ENCODE results near the gene CDK5.

Gene CDK5

DNA sequence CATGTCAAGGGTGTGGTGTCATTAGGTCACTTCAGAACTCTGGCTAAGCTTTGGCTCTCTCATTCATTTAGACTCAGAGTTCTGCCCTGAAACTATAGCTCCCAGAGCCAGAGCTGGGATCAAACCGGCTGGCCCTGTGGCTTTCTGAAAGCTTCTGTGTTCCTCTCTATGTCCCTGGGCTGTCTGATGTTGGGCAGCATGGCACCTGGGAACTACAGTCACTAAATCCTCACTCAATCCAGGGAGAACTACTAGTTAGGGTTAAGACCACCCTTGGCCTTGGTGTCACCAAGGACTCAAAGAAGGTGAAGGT, 46.6 kb downstream of the CDK5 start:
- DNase-seq (ENCODE audit: low read depth), result no peak
- TF ChIP-seq, protein P1, sequence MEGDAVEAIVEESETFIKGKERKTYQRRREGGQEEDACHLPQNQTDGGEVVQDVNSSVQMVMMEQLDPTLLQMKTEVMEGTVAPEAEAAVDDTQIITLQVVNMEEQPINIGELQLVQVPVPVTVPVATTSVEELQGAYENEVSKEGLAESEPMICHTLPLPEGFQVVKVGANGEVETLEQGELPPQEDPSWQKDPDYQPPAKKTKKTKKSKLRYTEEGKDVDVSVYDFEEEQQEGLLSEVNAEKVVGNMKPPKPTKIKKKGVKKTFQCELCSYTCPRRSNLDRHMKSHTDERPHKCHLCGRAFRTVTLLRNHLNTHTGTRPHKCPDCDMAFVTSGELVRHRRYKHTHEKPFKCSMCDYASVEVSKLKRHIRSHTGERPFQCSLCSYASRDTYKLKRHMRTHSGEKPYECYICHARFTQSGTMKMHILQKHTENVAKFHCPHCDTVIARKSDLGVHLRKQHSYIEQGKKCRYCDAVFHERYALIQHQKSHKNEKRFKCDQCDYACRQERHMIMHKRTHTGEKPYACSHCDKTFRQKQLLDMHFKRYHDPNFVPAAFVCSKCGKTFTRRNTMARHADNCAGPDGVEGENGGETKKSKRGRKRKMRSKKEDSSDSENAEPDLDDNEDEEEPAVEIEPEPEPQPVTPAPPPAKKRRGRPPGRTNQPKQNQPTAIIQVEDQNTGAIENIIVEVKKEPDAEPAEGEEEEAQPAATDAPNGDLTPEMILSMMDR (conservative IDR thresholded peaks at IDR 0.05; ENCODE audit: low read depth, low read length), result no peak
- H3K4me3 ChIP-seq (ENCODE audit: low read length), result peak overlapping the region; percentile 47

DNA sequence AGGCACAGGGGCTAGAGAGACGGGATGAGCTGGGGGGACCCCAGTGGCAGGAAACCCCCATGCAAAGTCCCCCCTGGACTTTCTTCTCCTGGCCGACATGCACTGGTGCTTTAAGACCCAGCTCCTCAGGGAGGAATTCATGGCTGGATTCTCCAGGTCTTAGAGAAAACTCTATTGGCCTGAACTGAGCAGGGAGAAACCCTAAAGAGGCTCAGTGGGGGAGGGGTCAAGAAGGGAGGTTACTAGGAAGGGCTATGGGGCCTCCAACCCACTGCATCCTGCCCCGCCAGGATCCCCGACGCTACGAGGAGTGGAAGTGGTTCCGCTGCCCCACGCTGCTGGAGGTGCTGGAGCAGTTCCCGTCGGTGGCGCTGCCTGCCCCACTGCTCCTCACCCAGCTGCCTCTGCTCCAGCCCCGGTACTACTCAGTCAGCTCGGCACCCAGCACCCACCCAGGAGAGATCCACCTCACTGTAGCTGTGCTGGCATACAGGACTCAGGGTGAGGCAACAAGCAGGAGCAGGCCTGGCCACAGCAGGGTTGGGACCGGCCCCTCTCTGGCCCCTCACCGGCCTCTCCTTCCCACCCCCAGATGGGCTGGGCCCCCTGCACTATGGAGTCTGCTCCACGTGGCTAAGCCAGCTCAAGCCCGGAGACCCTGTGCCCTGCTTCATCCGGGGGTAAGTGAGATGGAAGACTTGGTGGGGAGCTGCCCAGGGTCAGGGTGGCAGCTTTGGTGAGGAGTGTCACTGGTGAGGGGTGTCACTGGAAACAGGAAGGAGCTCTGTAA, 47.2 kb downstream of the CDK5 start:
- peak overlapping the region; percentile 47 for H3K4me3 ChIP-seq (ENCODE audit: low read length)
- TF ChIP-seq, protein P1 (conservative IDR thresholded peaks at IDR 0.05; ENCODE audit: low read depth, low read length), result no peak
- no peak for DNase-seq (ENCODE audit: low read depth)

DNA sequence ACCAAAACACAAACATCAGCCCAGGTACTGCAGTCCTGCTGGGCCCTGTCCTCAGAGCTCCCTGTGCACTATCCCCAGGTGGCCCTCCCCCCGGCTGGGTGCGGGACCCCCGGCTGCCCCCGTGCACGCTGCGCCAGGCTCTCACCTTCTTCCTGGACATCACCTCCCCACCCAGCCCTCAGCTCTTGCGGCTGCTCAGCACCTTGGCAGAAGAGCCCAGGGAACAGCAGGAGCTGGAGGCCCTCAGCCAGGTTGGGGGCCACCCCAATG, 47.7 kb downstream of the CDK5 start:
- no peak for DNase-seq (ENCODE audit: low read depth)
- H3K4me3 ChIP-seq (ENCODE audit: low read length), result peak overlapping the region; percentile 47
- TF ChIP-seq, protein P1 (conservative IDR thresholded peaks at IDR 0.05; ENCODE audit: low read depth, low read length), result no peak

DNA sequence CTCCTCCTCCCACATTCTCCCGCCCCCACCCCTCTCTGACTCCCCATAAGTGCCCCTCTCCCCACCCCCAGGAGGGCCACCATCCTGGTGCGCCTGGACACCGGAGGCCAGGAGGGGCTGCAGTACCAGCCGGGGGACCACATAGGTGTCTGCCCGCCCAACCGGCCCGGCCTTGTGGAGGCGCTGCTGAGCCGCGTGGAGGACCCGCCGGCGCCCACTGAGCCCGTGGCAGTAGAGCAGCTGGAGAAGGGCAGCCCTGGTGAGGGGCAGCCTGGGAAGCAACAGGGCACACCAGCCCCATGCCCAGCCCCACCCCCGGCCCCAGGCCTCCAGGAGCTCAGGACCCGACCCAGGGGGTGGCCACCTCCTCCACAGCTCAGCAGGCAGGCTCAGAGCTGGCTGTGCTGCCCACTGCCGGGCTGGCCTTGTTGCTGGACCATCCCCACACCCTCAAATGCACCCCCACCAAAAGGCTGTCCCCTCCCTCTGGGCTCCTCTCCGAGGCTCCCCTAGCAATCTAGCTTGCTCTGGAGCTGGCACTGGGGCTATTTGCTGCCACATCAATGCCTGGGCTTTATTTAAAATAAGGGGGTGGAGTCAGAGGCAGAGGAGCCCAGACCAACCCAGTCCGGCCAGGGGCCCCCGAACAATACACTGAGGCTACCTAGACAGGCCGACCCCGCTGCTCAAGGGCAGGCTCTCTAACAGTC, 48.2 kb downstream of the CDK5 start:
- TF ChIP-seq, protein P1 (conservative IDR thresholded peaks at IDR 0.05; ENCODE audit: low read depth, low read length), result peak; percentile 8
- DNase-seq (ENCODE audit: low read depth), result no peak
- H3K4me3 ChIP-seq (ENCODE audit: low read length), result no peak overlapping the region

DNA sequence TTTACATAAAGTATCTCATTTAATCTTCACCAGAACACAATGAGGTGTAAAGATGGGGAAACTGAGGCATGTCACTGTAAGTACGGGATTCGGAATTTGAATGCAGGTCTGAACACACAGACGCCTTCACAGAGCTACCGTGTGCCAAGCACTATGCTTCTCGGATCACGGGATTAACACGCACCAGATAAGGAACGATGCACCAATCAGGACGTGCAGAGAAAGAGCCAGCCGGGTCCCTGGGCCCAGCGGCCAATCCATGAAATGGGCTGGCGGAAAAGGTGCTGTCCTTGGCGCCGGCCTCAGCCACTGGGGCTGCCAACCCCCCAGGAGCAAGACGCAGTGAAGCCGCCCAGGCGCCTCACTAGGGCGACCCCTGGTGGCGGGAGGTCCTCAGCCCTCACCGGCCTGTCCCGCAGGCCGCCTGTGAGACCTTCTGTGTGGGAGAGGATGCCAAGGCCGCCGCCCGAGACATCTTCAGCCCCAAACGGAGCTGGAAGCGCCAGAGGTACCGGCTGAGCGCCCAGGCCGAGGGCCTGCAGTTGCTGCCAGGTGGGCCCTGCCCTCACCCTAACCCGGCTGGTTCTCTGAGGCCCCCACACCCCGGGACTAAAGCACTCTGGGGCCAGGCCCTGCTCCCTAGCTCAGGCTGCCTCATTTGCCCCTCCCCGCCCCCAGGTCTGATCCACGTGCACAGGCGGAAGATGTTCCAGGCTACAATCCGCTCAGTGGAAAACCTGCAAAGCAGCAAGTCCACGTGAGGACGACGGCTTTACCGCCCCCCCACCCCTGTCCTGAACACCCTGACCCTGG, 49.0 kb downstream of the CDK5 start:
- DNase-seq (ENCODE audit: low read depth), result no peak
- TF ChIP-seq, protein P1 (conservative IDR thresholded peaks at IDR 0.05; ENCODE audit: low read depth, low read length), result peak; percentile 77
- no peak overlapping the region for H3K4me3 ChIP-seq (ENCODE audit: low read length)

DNA sequence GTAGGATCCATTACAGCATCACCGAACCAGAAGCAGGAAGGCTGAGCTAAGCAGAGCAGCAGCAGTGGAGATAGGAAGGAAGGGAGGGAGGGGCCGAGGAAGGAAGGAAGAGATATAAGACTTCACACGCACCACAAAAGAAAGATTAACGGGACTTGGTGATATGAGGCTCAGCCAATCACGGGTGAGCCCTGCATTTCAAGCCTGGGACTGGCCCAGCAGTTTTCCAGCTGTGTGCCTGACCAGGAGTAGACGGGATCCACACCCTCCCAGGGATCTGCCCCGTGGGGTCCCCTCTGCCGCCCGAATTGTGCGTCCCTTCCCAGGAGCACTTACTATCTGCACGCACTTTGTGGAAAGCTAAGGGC, 49.6 kb downstream of the CDK5 start:
- H3K4me3 ChIP-seq (ENCODE audit: low read length), result no peak overlapping the region
- TF ChIP-seq, protein P1 (conservative IDR thresholded peaks at IDR 0.05; ENCODE audit: low read depth, low read length), result no peak
- DNase-seq (ENCODE audit: low read depth), result no peak

All from retinal pigment epithelial cell (primary cell).